Endodermal cell (in vitro differentiated cells): ENCODE data around the gene ACKR3. TPM values are rescaled to one million over a fixed set of nuclear protein-coding genes. Genes with fewer than 3 reads are reported as not detected.

Experiments used
- DNase-seq: peaks from one replicate; pipeline ENCODE4 v3.0.0-alpha.2; 2017
- H3K27ac ChIP-seq: 2 replicates; pipeline ENCODE4 v1.5.1; 2013; ENCODE audit warnings: mild to moderate bottlenecking, low read depth, low read length, moderate library complexity
- H3K27me3 ChIP-seq: 2 replicates; pipeline ENCODE4 v1.6.1; 2013; ENCODE audit warnings: mild to moderate bottlenecking, low read length, moderate library complexity; ENCODE audit not compliant: insufficient read depth, control insufficient read depth, poor library complexity, severe bottlenecking
- H3K36me3 ChIP-seq: 2 replicates; pipeline ENCODE4 v1.7.0; 2013; ENCODE audit warnings: mild to moderate bottlenecking, low read length, moderate library complexity; ENCODE audit not compliant: control insufficient read depth, insufficient read depth
- H3K4me1 ChIP-seq: one replicate; pipeline ENCODE4 v1.7.0; 2013; ENCODE audit warnings: low read length; ENCODE audit not compliant: control insufficient read depth, insufficient read depth
- H3K4me3 ChIP-seq: 2 replicates; pipeline ENCODE4 v1.5.1; 2013; ENCODE audit warnings: mild to moderate bottlenecking, low read length, moderate library complexity
- H3K9ac ChIP-seq: 2 replicates; pipeline ENCODE4 v1.6.1; 2013; ENCODE audit warnings: mild to moderate bottlenecking, low read length, moderate library complexity; ENCODE audit not compliant: poor library complexity, severe bottlenecking; ENCODE audit errors: extremely low read depth
- H3K9me3 ChIP-seq: 2 replicates; pipeline ENCODE4 v1.6.1; 2013; ENCODE audit warnings: mild to moderate bottlenecking, low read length, moderate library complexity; ENCODE audit not compliant: control insufficient read depth
- H3K27ac Mint-ChIP-seq: 2 replicates; pipeline ENCODE4 v1.8.0; 2020; ENCODE audit warnings: mixed read lengths
- H3K27me3 Mint-ChIP-seq: 2 replicates; pipeline ENCODE4 v1.8.0; 2021; ENCODE audit warnings: mild to moderate bottlenecking, mixed read lengths; ENCODE audit not compliant: insufficient read depth
- H3K36me3 Mint-ChIP-seq: 2 replicates; pipeline ENCODE4 v1.8.0; 2020; ENCODE audit warnings: low read depth, mixed read lengths
- H3K4me1 Mint-ChIP-seq: 2 replicates; pipeline ENCODE4 v1.8.0; 2020; ENCODE audit warnings: mixed read lengths
- H3K4me3 Mint-ChIP-seq: 2 replicates; pipeline ENCODE4 v1.8.0; 2020; ENCODE audit warnings: mild to moderate bottlenecking, moderate library complexity, mixed read lengths
- H3K9me3 Mint-ChIP-seq: 2 replicates; pipeline ENCODE4 v1.8.0; 2020; ENCODE audit warnings: mild to moderate bottlenecking, mixed read lengths
- WGBS, 2 experiments: methylation state at CpG; one replicate each; pipeline versions ENCODE4 v1.1.5 to v1.1.7; 2013; ENCODE audit warnings: missing lambda C conversion rate in 2 of 2, mixed read lengths in 1 of 2; ENCODE audit not compliant: insufficient coverage in 1 of 2, insufficient read length in 1 of 2; 5-methylcytosine and 5-hydroxymethylcytosine counted together
- total RNA-seq, 2 donors: library from RNA; stranded (reverse); fragmentation: NEBNext Ultra II Directional in 1 of 2; extraction: Animal tissue kit (Norgen Biotek cat#: 25700) in 1 of 2; gene quantifications; 2 replicates in 1 of 2; 3 replicates in 1 of 2; pipeline ENCODE4 v1.2.1, GENCODE V29; 2021
- TF ChIP-seq, protein P1 (sequence below): fragments of 200-600 bp; sonication (generic); conservative IDR thresholded peaks from 2 replicates; pipeline ENCODE4 v1.5.0; 2021; ENCODE audit warnings: antibody characterized with exemption, mild to moderate bottlenecking

ACKR3 gene
- total RNA-seq, 2 donors from 2014 or later = 76.9 to 110 TPM

DNA sequence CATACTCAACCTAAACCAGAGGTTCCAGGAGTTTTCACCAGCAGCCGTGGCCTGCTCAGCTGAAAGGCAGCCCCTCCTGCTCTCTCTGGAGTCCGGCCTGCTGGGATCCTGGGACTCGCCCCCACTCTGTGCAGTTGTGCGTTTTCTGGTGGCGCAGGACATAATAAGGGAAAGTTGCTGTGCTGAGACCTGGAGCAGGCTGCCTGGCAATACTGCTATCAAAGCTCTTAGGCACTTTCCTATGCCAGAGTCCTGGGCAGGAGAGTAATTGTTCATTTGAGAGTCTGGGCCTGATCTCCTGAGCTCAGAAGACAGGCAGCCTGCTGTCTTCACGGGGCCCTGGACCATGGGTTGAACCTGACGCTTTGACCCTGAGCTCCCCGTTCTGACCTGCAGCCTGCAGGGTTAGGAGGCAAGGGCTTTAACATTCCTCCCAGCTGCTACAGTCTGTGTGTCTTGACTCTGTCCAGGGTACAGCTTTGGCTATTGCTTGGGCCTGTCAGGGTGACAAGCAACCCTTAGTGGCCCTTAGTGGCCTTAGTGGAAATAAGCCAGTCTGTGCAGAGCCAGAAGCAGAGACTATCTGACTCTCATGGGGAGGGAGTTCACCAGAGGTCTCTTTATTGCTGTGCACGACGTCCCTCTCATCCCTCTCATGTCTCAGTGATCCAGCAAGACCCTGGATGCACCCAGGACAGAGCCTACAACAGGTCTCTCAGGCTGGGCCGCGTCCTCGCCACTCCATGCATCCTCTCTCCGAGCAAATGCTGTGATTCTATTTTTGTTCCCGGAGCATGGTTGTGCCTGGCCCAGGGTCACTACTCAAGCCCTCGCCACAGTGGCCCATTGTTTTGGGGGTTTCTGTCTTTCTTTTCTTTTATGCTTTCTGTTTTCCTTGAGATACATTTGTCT lies 60.6 kb downstream of the ACKR3 start:
- Histone ChIP-seq H3K27me3 (no peaks in the 10 kb centered on the region), H3K27ac (no peak overlapping the region), H3K4me3 (no peak overlapping the region), H3K9me3 (no peaks in the 10 kb centered on the region), H3K9ac (no peak overlapping the region), H3K4me1 (no peaks in the 10 kb centered on the region), H3K36me3 (no peaks in the 10 kb centered on the region)
- no peaks in the 10 kb centered on the region for H3K9me3 Mint-ChIP-seq
- no peak overlapping the region for H3K27ac Mint-ChIP-seq
- no peaks in the 10 kb centered on the region for H3K4me1 Mint-ChIP-seq
- TF ChIP-seq, protein P1, sequence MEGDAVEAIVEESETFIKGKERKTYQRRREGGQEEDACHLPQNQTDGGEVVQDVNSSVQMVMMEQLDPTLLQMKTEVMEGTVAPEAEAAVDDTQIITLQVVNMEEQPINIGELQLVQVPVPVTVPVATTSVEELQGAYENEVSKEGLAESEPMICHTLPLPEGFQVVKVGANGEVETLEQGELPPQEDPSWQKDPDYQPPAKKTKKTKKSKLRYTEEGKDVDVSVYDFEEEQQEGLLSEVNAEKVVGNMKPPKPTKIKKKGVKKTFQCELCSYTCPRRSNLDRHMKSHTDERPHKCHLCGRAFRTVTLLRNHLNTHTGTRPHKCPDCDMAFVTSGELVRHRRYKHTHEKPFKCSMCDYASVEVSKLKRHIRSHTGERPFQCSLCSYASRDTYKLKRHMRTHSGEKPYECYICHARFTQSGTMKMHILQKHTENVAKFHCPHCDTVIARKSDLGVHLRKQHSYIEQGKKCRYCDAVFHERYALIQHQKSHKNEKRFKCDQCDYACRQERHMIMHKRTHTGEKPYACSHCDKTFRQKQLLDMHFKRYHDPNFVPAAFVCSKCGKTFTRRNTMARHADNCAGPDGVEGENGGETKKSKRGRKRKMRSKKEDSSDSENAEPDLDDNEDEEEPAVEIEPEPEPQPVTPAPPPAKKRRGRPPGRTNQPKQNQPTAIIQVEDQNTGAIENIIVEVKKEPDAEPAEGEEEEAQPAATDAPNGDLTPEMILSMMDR = no peak
- H3K36me3 Mint-ChIP-seq = no peaks in the 10 kb centered on the region
- 94 to 95% methylated on average over 13 to 16 of the region's 16 CpGs for WGBS, 2 experiments
- DNase-seq = peak; percentile 30
- H3K27me3 Mint-ChIP-seq = peaks cover 17% of the 10 kb centered on the region
- no peak overlapping the region for H3K4me3 Mint-ChIP-seq

DNA sequence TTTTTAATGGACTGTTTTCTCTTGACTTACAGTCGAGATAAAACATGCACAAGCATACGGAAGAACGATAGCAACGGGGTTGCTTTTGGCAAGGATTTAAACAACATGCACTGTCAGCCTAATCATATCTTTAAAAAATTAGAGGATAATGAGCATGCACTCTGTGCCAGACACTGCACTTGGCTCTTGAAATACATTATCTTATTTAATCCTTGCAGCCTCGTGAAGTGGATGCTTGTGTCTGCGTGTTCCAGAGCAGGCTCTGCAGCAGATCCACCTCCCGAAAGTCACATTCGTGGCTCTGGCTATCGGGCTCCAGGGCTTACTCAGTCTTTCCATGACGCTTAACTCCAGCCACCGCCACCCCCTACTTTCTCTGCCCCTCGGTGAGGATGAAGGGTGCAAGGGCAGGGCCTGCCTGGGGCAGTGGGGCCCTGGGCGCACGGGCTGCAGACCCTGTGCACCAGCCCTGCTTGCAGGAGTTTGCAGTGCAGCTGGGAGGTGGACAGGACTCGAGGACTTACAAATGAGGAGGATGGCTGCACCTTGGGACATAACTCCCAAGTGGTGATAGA lies 61.7 kb downstream of the ACKR3 start:
- no peaks in the 10 kb centered on the region for H3K9me3 ChIP-seq
- TF ChIP-seq, protein P1 = no peak
- DNase-seq = peak; percentile 16
- no peak overlapping the region for H3K27ac ChIP-seq
- no peaks in the 10 kb centered on the region for H3K27me3 ChIP-seq
- Mint-ChIP-seq H3K4me3 (no peak overlapping the region), H3K27ac (no peak overlapping the region), H3K27me3 (peaks cover 13% of the 10 kb centered on the region), H3K9me3 (no peaks in the 10 kb centered on the region), H3K4me1 (no peaks in the 10 kb centered on the region), H3K36me3 (no peaks in the 10 kb centered on the region)
- no peaks in the 10 kb centered on the region for H3K36me3 ChIP-seq
- 93 to 94% methylated on average over 13 to 15 of the region's 15 CpGs for WGBS, 2 experiments
- no peak overlapping the region for H3K9ac ChIP-seq
- H3K4me1 ChIP-seq = no peaks in the 10 kb centered on the region
- no peak overlapping the region for H3K4me3 ChIP-seq

DNA sequence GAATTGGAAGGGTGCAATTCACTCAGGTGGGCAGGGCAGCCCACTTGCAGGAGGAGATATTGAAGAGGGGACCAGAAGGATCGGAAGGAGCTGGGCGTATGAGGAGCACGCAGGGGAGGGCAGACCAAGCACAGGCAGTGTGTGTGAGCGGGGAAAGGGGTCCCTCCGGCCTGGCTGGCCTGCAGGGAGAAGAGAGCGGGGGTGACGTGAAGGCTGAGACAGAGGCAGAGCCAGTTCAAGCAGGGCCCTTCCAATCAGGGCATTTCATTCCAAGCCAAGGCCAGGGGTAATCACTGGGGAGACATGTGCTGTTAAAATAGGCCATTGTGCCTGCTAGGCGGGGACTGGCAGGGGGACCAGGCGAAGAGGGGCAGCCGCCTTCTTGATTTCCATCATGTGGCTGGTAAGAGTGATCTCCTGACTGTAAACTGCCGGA lies 62.2 kb downstream of the ACKR3 start:
- DNase-seq = no peak
- Histone ChIP-seq H3K36me3 (no peaks in the 10 kb centered on the region), H3K27ac (no peak overlapping the region), H3K9ac (no peak overlapping the region), H3K27me3 (no peaks in the 10 kb centered on the region), H3K4me3 (no peak overlapping the region), H3K4me1 (no peaks in the 10 kb centered on the region), H3K9me3 (no peaks in the 10 kb centered on the region)
- no peaks in the 10 kb centered on the region for H3K9me3 Mint-ChIP-seq
- no peaks in the 10 kb centered on the region for H3K36me3 Mint-ChIP-seq
- H3K4me1 Mint-ChIP-seq = no peaks in the 10 kb centered on the region
- peaks cover 16% of the 10 kb centered on the region for H3K27me3 Mint-ChIP-seq
- no peak overlapping the region for H3K27ac Mint-ChIP-seq
- H3K4me3 Mint-ChIP-seq = no peak overlapping the region
- WGBS, 2 experiments = 91 to 92% methylated on average over 5 to 11 of the region's 11 CpGs
- TF ChIP-seq, protein P1 = no peak
